Type B pancreatic cell (in vitro differentiated cells): ENCODE data around the gene TRIM67. TPM values are rescaled to one million over a fixed set of nuclear protein-coding genes. Genes with fewer than 3 reads are reported as not detected.

ENCODE experiments used
- DNase-seq: peaks from one replicate; pipeline ENCODE4 v3.0.0; 2021; ENCODE audit warnings: mixed read lengths; ENCODE audit not compliant: unreplicated experiment; ENCODE audit errors: extremely low spot score
- H3K27ac Mint-ChIP-seq: 2 replicates; pipeline ENCODE4 v1.8.0; 2021; ENCODE audit warnings: mild to moderate bottlenecking, mixed read lengths
- H3K27me3 Mint-ChIP-seq: 2 replicates; pipeline ENCODE4 v1.8.0; 2021; ENCODE audit warnings: mixed read lengths
- H3K36me3 Mint-ChIP-seq: 2 replicates; pipeline ENCODE4 v1.8.0; 2021; ENCODE audit warnings: mixed read lengths
- H3K4me1 Mint-ChIP-seq: one replicate; pipeline ENCODE4 v1.8.0; 2021; ENCODE audit warnings: mixed read lengths; ENCODE audit not compliant: unreplicated experiment
- H3K4me3 Mint-ChIP-seq: 2 replicates; pipeline ENCODE4 v1.8.0; 2021; ENCODE audit warnings: mild to moderate bottlenecking, mixed read lengths
- H3K9me3 Mint-ChIP-seq: 2 replicates; pipeline ENCODE4 v1.8.0; 2021; ENCODE audit warnings: mixed read lengths
- total RNA-seq: library from RNA; stranded (reverse); gene quantifications from 2 replicates; pipeline ENCODE4 v1.2.1, GENCODE V29; 2021; ENCODE audit warnings: low replicate concordance
- TF ChIP-seq, protein P1 (sequence below): fragments of 200-600 bp; sonication (generic); conservative IDR thresholded peaks from 2 replicates; pipeline ENCODE4 v1.5.0; 2021; ENCODE audit warnings: antibody characterized with exemption, mild to moderate bottlenecking

TRIM67 gene
- total RNA-seq, 1 donor from 2014 or later: 0.65 TPM

DNA sequence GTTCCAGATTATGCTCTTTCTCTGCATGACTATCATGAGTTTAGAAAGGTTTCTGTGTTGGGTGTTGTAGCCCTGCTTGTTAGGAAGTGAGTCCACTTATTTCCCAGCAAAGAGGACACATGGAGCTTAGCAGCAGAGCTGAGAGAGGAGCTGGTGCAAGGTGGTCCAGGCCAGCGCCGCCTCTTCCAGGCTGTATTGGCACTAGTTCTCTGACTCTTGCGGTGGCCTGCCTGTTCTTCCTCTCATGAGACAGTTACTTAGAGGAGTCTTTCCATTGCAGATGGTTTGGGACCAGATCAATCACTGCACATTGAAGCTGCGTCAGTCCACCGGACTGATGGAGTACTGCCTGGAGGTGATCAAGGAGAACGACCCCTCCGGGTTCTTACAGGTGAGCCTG is 38.0 kb downstream of the TRIM67 start:
- no peaks in the 10 kb centered on the region for H3K9me3 Mint-ChIP-seq
- no peaks in the 10 kb centered on the region for H3K36me3 Mint-ChIP-seq
- H3K4me3 Mint-ChIP-seq: no peak overlapping the region
- peaks cover 54% of the 10 kb centered on the region for H3K27me3 Mint-ChIP-seq
- DNase-seq: no peak
- no peak overlapping the region for H3K27ac Mint-ChIP-seq
- TF ChIP-seq, protein P1, sequence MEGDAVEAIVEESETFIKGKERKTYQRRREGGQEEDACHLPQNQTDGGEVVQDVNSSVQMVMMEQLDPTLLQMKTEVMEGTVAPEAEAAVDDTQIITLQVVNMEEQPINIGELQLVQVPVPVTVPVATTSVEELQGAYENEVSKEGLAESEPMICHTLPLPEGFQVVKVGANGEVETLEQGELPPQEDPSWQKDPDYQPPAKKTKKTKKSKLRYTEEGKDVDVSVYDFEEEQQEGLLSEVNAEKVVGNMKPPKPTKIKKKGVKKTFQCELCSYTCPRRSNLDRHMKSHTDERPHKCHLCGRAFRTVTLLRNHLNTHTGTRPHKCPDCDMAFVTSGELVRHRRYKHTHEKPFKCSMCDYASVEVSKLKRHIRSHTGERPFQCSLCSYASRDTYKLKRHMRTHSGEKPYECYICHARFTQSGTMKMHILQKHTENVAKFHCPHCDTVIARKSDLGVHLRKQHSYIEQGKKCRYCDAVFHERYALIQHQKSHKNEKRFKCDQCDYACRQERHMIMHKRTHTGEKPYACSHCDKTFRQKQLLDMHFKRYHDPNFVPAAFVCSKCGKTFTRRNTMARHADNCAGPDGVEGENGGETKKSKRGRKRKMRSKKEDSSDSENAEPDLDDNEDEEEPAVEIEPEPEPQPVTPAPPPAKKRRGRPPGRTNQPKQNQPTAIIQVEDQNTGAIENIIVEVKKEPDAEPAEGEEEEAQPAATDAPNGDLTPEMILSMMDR: no peak
- peaks cover 4% of the 10 kb centered on the region for H3K4me1 Mint-ChIP-seq

DNA sequence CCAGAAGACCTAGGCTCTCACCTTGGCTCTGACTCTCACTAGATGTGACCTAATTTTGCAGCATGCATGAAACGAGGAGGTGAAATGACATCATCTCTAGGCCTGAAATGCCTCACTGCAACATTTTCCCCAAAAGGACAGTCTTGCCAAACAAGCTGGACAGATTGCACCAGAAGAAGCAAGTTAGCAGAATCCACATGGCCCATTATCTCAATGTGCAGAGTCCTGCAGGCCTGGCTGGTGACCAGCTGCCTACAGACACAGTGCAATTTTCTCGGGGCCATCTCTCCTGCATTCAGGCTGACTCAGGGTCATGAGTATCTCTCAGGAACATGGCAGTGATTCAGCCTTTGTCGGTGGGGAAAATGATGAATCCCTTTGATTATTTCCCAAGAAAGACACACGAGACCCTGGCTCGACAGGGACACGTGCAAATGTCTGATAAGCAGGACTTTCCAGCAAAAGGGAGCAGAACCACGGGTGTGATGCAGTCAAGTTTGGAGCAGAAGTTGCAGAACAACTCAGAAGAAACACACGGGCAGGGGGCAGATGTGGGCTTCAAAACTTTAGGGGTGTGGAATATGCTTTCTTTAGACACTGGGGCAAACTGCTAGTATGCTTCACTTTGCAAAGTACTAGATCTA is 38.7 kb downstream of the TRIM67 start:
- H3K4me3 Mint-ChIP-seq: no peak overlapping the region
- peaks cover 54% of the 10 kb centered on the region for H3K27me3 Mint-ChIP-seq
- no peak overlapping the region for H3K27ac Mint-ChIP-seq
- TF ChIP-seq, protein P1: no peak
- peaks cover 4% of the 10 kb centered on the region for H3K4me1 Mint-ChIP-seq
- H3K36me3 Mint-ChIP-seq: no peaks in the 10 kb centered on the region
- H3K9me3 Mint-ChIP-seq: no peaks in the 10 kb centered on the region
- no peak for DNase-seq

DNA sequence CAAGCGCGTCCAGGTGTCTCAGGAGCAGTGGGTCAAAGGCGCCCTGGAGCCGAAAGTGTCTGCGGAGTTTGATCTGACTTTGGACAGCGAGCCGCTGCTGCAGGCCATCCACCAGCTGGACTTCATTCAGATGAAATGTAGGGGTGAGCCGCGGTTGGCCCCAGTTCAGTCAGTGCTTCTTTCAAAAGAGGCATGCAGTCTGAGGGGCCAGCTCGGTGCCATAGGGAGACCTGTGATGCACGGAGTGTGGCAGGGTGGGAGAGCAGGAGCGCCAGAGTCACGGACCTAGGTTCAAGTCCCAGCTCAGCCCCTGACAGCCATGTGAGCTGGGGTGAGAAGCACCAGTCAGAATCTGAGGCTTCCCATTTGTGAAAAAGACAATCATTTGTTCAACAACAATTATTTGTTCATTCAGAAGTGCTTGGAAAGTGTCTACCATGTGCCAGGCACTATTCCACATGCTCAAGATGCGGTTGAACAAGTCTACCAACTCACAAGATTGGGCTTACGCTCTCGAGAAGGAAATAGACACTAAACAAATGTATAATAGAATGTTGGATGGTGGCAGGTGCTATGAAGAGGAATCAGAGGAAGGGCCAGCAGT is 39.6 kb downstream of the TRIM67 start:
- Mint-ChIP-seq H3K9me3 (no peaks in the 10 kb centered on the region), H3K4me1 (peaks cover 4% of the 10 kb centered on the region), H3K4me3 (no peak overlapping the region), H3K27me3 (peaks cover 54% of the 10 kb centered on the region), H3K27ac (no peak overlapping the region), H3K36me3 (no peaks in the 10 kb centered on the region)
- DNase-seq: no peak
- TF ChIP-seq, protein P1: no peak

DNA sequence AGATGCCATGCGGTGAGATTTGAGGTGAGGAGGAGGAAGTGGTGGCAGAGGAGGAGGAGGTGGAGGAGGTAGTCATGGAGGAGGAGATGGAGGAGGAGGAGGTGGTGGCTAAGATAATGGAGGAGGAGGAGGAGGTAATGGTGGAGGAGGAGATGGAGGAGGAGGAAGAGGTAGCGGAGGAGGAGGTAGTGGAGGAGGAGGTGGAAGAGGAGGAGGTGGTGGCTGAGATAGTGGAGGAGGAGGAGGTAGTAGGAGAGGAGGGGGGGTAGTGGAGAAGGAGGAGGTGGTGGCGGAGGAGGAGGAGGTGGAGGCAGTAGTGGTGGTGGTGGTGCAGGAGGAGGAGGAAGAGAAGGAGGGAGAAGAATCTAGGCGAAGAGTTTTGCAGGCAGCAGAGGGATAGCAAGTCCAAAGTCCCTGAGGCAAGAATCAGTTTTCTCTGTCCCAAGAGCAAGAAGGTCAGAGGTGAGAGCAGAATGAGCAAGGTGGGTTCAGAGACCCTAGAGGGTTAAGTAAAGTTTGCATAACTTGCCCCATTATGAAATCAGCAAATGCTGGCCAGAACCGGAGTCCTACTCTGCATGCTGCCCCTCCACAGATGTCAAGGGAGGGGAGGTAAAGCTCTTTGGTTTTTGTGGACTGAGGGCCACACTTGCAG is 40.2 kb downstream of the TRIM67 start:
- H3K9me3 Mint-ChIP-seq: no peaks in the 10 kb centered on the region
- no peak overlapping the region for H3K27ac Mint-ChIP-seq
- H3K36me3 Mint-ChIP-seq: no peaks in the 10 kb centered on the region
- no peak overlapping the region for H3K4me3 Mint-ChIP-seq
- DNase-seq: no peak
- peaks cover 53% of the 10 kb centered on the region for H3K27me3 Mint-ChIP-seq
- H3K4me1 Mint-ChIP-seq: peaks cover 4% of the 10 kb centered on the region
- TF ChIP-seq, protein P1: no peak

DNA sequence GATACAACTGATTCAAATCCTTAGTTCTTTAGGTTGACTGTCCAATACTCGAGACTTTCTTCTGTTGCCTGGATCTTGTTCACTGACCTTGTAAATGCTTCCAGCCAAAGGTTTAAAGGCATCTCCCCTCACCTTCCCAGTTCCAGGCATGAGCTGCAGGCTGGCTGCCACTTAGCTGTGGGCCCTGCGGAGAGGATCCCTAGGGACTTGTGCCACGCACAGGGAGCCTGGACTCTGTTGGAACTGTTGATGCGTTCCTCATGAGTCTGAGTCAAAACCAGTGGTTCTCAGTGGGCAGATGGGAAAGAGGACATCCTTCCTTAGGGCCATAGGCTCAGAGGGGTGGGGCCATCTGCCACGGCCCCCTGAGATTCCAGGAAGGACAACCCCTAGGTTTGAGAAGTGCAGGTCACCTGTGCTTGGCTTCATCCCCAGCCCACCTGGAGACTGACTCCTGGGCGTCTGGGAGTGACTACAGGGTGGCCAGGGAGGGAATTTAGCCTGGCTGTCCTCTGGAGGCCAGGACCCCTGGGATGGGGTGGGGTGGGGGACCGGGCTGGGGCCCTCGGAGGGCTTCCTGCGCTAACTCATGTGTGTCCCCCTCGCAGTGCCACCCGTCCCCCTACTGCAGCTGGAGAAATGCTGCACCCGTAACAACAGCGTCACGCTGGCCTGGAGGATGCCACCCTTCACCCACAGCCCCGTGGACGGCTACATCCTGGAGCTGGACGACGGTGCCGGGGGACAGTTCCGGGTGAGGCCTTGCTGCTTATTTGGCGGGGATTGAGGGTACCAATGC is 41.6 kb downstream of the TRIM67 start:
- no peak for DNase-seq
- H3K9me3 Mint-ChIP-seq: no peaks in the 10 kb centered on the region
- H3K4me3 Mint-ChIP-seq: no peak overlapping the region
- H3K27ac Mint-ChIP-seq: no peak overlapping the region
- H3K4me1 Mint-ChIP-seq: peaks cover 4% of the 10 kb centered on the region
- TF ChIP-seq, protein P1: no peak
- peaks cover 48% of the 10 kb centered on the region for H3K27me3 Mint-ChIP-seq
- H3K36me3 Mint-ChIP-seq: no peaks in the 10 kb centered on the region
